Measurements from ENCODE around the gene LGALS14.

LGALS14 gene

DNA sequence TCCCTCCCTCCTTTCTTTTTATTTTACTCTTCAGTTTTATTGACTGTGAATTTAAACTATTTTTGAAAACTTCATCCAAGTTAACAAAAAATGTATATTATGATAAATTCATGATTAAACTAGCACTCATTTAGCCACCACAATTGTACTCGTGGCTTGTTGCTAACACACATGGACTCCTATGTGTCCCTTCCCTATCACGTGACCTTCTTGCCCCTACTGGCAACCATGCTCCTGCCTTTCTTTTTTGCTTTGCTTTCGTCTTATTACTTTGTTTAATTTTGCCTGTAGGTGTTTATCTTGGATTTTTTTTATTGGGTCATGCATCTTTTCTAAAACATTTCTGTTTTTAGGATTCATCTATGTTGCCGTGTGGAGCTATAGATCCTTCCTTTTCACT lies 25.3 kb downstream of the LGALS14 start:
- no peak for TF ChIP-seq POLR2AphosphoS5 (IDR thresholded peaks at IDR 0.05; ENCODE audit: borderline replicate concordance, low read depth, low read length)
- no peak for TF ChIP-seq FOXP2 (optimal IDR thresholded peaks at IDR 0.05; ENCODE audit: control extremely low read depth, extremely low read length, insufficient read depth)
- TF ChIP-seq EZH2 (IDR thresholded peaks at IDR 0.05): no peak
- Histone ChIP-seq H3K9ac (ENCODE audit: insufficient read length) (no peak overlapping the region), H3K4me3 (no peak overlapping the region), H3K36me3 (ENCODE audit: insufficient read depth, low read length) (no peaks in the 10 kb centered on the region), H3K9me3 (ENCODE audit: low read depth, low read length) (no peaks in the 10 kb centered on the region), H3K27ac (no peak overlapping the region)
- DNase-seq (ENCODE audit: low read depth, low spot score): no peak

DNA sequence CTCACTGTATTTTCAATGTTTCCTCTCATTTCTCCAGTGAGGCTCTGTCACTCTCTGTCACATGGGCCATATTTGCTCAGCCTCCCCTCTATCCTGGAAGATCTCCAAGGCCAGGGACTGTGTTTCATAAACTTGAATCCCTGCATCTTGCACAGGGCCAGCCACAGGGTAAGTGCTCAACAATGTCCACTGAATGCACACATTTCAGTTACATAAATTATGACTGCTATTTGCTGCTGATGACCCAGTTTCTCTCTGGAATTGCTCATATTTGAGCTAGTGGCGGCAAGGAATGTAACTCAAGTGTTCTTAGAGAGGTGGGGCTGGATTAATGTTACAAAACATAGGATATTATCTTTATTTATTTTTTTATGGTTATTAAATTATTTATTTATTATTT lies 27.4 kb downstream of the LGALS14 start:
- DNase-seq (ENCODE audit: low read depth, low spot score): no peak
- no peak overlapping the region for H3K4me3 ChIP-seq
- H3K36me3 ChIP-seq (ENCODE audit: insufficient read depth, low read length): no peaks in the 10 kb centered on the region
- no peak overlapping the region for H3K27ac ChIP-seq
- no peaks in the 10 kb centered on the region for H3K9me3 ChIP-seq (ENCODE audit: low read depth, low read length)
- TF ChIP-seq FOXP2 (optimal IDR thresholded peaks at IDR 0.05; ENCODE audit: control extremely low read depth, extremely low read length, insufficient read depth): no peak
- TF ChIP-seq POLR2AphosphoS5 (IDR thresholded peaks at IDR 0.05; ENCODE audit: borderline replicate concordance, low read depth, low read length): no peak
- H3K9ac ChIP-seq (ENCODE audit: insufficient read length): no peak overlapping the region

DNA sequence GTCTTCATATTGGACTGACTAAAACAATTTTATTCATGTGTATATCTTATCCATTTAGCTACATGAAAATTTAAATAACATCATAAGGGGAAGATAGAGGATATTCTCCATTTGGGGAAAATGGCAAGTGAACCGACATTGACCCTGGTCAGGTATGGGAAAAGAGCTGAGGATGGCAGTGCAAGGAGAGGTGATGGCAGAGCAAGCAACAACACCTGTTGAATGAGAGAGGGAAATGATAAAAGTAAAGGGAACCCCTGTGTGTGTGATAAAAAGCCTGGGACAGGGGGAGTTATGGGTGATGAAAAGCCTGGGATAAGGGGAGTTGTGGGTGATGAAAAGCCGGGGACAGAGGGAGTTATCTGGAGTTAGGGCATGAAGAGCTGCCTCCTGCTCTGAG lies 29.6 kb downstream of the LGALS14 start:
- no peak overlapping the region for H3K27ac ChIP-seq
- no peak overlapping the region for H3K4me3 ChIP-seq
- no peaks in the 10 kb centered on the region for H3K9me3 ChIP-seq (ENCODE audit: low read depth, low read length)
- TF ChIP-seq EZH2 (IDR thresholded peaks at IDR 0.05): no peak
- no peak for TF ChIP-seq POLR2AphosphoS5 (IDR thresholded peaks at IDR 0.05; ENCODE audit: borderline replicate concordance, low read depth, low read length)
- H3K36me3 ChIP-seq (ENCODE audit: insufficient read depth, low read length): no peaks in the 10 kb centered on the region
- DNase-seq (ENCODE audit: low read depth, low spot score): no peak
- H3K9ac ChIP-seq (ENCODE audit: insufficient read length): no peak overlapping the region

DNA sequence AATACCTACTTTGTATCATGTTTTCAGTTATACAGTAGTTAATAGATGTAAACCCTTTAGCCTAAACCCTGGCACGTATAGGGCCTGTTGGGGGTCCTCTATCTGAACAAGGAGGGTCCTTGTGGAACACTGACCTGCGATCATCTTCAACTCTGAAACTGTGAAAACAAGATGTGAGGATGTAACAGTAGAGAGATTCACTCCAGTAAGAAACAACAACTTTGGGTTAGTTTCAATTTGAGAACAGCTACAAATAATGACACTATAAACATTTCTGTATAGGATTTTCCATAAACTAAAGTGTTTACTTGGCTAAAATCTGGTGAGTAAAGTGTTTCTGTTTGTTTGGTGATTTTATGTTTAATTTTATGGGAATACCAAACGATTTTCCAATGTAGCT lies 31.4 kb downstream of the LGALS14 start:
- Histone ChIP-seq H3K4me3 (no peak overlapping the region), H3K9ac (ENCODE audit: insufficient read length) (no peak overlapping the region), H3K27ac (no peak overlapping the region), H3K36me3 (ENCODE audit: insufficient read depth, low read length) (no peaks in the 10 kb centered on the region), H3K9me3 (ENCODE audit: low read depth, low read length) (no peaks in the 10 kb centered on the region)
- no peak for DNase-seq (ENCODE audit: low read depth, low spot score)
- TF ChIP-seq FOXP2 (optimal IDR thresholded peaks at IDR 0.05; ENCODE audit: control extremely low read depth, extremely low read length, insufficient read depth) (no peak), POLR2AphosphoS5 (IDR thresholded peaks at IDR 0.05; ENCODE audit: borderline replicate concordance, low read depth, low read length) (no peak), EZH2 (IDR thresholded peaks at IDR 0.05) (no peak)

GRCh38 chr19:39736088-39736487 lies 31.8 kb downstream of the LGALS14 start:
- TF ChIP-seq POLR2AphosphoS5 (IDR thresholded peaks at IDR 0.05; ENCODE audit: borderline replicate concordance, low read depth, low read length): no peak
- TF ChIP-seq FOXP2 (optimal IDR thresholded peaks at IDR 0.05; ENCODE audit: control extremely low read depth, extremely low read length, insufficient read depth): no peak
- TF ChIP-seq EZH2 (IDR thresholded peaks at IDR 0.05): no peak
- no peak overlapping the region for H3K4me3 ChIP-seq
- no peak overlapping the region for H3K27ac ChIP-seq
- H3K9ac ChIP-seq (ENCODE audit: insufficient read length): no peak overlapping the region
- H3K36me3 ChIP-seq (ENCODE audit: insufficient read depth, low read length): no peaks in the 10 kb centered on the region
- no peaks in the 10 kb centered on the region for H3K9me3 ChIP-seq (ENCODE audit: low read depth, low read length)
- DNase-seq (ENCODE audit: low read depth, low spot score): no peak

GRCh38 chr19:39737351-39737750 lies 33.1 kb downstream of the LGALS14 start:
- no peak overlapping the region for H3K9ac ChIP-seq (ENCODE audit: insufficient read length)
- no peak overlapping the region for H3K27ac ChIP-seq
- no peak for TF ChIP-seq FOXP2 (optimal IDR thresholded peaks at IDR 0.05; ENCODE audit: control extremely low read depth, extremely low read length, insufficient read depth)
- TF ChIP-seq EZH2 (IDR thresholded peaks at IDR 0.05): no peak
- TF ChIP-seq POLR2AphosphoS5 (IDR thresholded peaks at IDR 0.05; ENCODE audit: borderline replicate concordance, low read depth, low read length): no peak
- no peak overlapping the region for H3K4me3 ChIP-seq
- no peaks in the 10 kb centered on the region for H3K9me3 ChIP-seq (ENCODE audit: low read depth, low read length)
- no peak for DNase-seq (ENCODE audit: low read depth, low spot score)
- no peaks in the 10 kb centered on the region for H3K36me3 ChIP-seq (ENCODE audit: insufficient read depth, low read length)

DNA sequence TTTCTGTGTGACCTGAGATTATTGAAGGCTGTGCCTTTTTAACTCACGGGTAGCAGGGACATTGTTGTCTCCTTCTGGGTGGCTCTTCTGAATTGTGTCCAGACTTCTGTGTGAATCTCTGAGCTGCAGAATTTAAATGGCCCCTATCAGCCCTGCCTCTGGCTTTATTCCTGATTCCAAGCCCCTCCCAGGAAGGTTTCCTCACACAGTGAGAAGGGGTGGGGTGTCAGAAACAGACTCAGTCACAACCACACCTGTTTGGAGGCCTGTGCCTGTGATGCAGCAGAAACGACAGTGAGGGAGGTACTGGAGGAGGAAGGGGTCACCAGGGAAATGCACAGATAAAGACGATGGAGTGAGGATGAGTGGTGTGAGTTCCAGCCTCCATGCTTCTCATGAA lies 33.6 kb downstream of the LGALS14 start, which contains the start of gene CLC:
Gene CLC (minus strand): TSS at position 139 of the 400 bp plus-strand sequence. CDS start 77 bp downstream, at position 62.
- no peak for DNase-seq (ENCODE audit: low read depth, low spot score)
- TF ChIP-seq EZH2 (IDR thresholded peaks at IDR 0.05): no peak
- TF ChIP-seq POLR2AphosphoS5 (IDR thresholded peaks at IDR 0.05; ENCODE audit: borderline replicate concordance, low read depth, low read length): no peak
- Histone ChIP-seq H3K9ac (ENCODE audit: insufficient read length) (no peak within 1 kb of the TSS), H3K9me3 (ENCODE audit: low read depth, low read length) (no peaks in the 10 kb centered on the region), H3K36me3 (ENCODE audit: insufficient read depth, low read length) (no peaks in the 10 kb centered on the region), H3K4me3 (no peak within 1 kb of the TSS), H3K27ac (no peak within 1 kb of the TSS)

DNA sequence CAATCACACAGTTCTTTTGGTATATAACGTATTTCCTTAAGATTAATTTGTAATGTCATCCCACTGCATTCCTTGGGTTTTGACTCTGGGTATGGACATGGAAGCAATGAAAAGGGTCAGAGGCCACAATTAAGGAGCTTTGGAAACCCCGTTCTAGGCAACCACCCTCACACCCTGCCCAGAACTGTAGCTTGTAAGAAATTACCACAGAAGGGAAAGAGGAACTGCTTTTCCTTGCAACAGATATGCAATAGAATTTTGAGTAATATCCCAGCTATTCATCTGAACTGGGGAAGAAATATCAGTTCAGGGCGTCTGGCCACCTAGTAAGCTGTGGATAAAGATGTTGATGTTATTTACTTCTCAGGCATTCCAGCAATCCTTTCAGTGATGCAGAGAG lies 34.5 kb downstream of the LGALS14 start:
- Histone ChIP-seq H3K27ac (no peak overlapping the region), H3K36me3 (ENCODE audit: insufficient read depth, low read length) (no peaks in the 10 kb centered on the region), H3K9ac (ENCODE audit: insufficient read length) (no peak overlapping the region), H3K4me3 (no peak overlapping the region), H3K9me3 (ENCODE audit: low read depth, low read length) (no peaks in the 10 kb centered on the region)
- TF ChIP-seq EZH2 (IDR thresholded peaks at IDR 0.05) (no peak), FOXP2 (optimal IDR thresholded peaks at IDR 0.05; ENCODE audit: control extremely low read depth, extremely low read length, insufficient read depth) (no peak), POLR2AphosphoS5 (IDR thresholded peaks at IDR 0.05; ENCODE audit: borderline replicate concordance, low read depth, low read length) (no peak)
- no peak for DNase-seq (ENCODE audit: low read depth, low spot score)

DNA sequence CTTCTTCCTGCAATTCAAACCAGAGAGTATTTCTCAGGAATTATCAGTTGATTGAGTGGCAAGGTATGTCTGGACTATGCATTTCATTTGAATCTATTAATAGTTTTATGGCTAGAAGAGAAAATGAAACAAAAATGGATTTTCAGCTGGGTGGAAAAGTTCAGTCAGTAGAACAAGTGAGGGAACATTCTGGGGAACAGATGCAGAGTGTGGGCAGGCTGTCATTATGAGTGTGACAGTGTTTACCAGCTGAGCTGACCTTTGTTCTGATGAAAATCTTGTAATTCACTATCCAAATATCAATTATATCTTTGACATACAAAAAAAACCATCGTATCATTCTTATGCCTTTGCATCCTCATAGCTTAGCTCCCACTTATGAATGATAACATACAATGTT lies 36.1 kb downstream of the LGALS14 start:
- H3K9me3 ChIP-seq (ENCODE audit: low read depth, low read length): no peaks in the 10 kb centered on the region
- H3K4me3 ChIP-seq: no peak overlapping the region
- TF ChIP-seq POLR2AphosphoS5 (IDR thresholded peaks at IDR 0.05; ENCODE audit: borderline replicate concordance, low read depth, low read length) (no peak), EZH2 (IDR thresholded peaks at IDR 0.05) (no peak), FOXP2 (optimal IDR thresholded peaks at IDR 0.05; ENCODE audit: control extremely low read depth, extremely low read length, insufficient read depth) (no peak)
- H3K9ac ChIP-seq (ENCODE audit: insufficient read length): no peak overlapping the region
- DNase-seq (ENCODE audit: low read depth, low spot score): no peak
- no peaks in the 10 kb centered on the region for H3K36me3 ChIP-seq (ENCODE audit: insufficient read depth, low read length)
- no peak overlapping the region for H3K27ac ChIP-seq
